ENCODE measurements around the gene PRDM16.
A peak's percentile ranks its signal among the peaks of the same experiment; 100 is the strongest.

Gene PRDM16

GRCh38 chr1:3222042-3222692, 153.2 kb downstream of the PRDM16 start:
- no peak overlapping the region for H3K4me3 ChIP-seq (ENCODE audit: low read depth, low read length)
- H3K27ac ChIP-seq (ENCODE audit: extremely low read depth, low read depth, low read length): no peak overlapping the region
- ChIA-PET CTCF (interaction anchor here (0.7 kb wide), 1 partner anchor 43 kb away, joined by 3 read pairs; no protein-coding TSS in a partner anchor), POLR2A (interaction anchor here (0.7 kb wide), 1 partner anchor 350 kb away, joined by 6 read pairs; no protein-coding TSS in a partner anchor)
- no peaks in the 10 kb centered on the region for H3K4me1 ChIP-seq (ENCODE audit: control insufficient read depth, insufficient read depth, low read length)
- TF ChIP-seq ZNF777 (tag by site-specific recombination; IDR thresholded peaks at IDR 0.05; ENCODE audit: borderline replicate concordance): no peak
- no peak for TF ChIP-seq ZNF202 (tag by site-specific recombination; IDR thresholded peaks at IDR 0.05; ENCODE audit: borderline replicate concordance)
- TF ChIP-seq ZNF645 (tag by site-specific recombination; IDR thresholded peaks at IDR 0.05): no peak
- TF ChIP-seq ZIC2 (tag by site-specific recombination; IDR thresholded peaks at IDR 0.05): 0 out of 2 replicates have a peak, but pooled peaks have one; percentile 46
- no peak for TF ChIP-seq ZBTB21 (tag by site-specific recombination; IDR thresholded peaks at IDR 0.05)
- TF ChIP-seq GLIS1 (tag by site-specific recombination; IDR thresholded peaks at IDR 0.05): peak; percentile 44
- no peaks in the 10 kb centered on the region for H3K36me3 ChIP-seq (ENCODE audit: control insufficient read depth in 2 of 2, insufficient read depth in 1 of 2, low read length in 2 of 2)
- H3K9me3 ChIP-seq (ENCODE audit: control insufficient read depth, insufficient read depth, low read depth, low read length): no peaks in the 10 kb centered on the region

GRCh38 chr1:3225661-3226060, 156.7 kb downstream of the PRDM16 start:
- no peak for TF ChIP-seq ZNF140 (tag by site-specific recombination; IDR thresholded peaks at IDR 0.05)
- POLR2A ChIA-PET: no interaction called here
- H3K36me3 ChIP-seq (ENCODE audit: control insufficient read depth in 2 of 2, insufficient read depth in 1 of 2, low read length in 2 of 2): no peaks in the 10 kb centered on the region

GRCh38 chr1:3226191-3226590, 157.2 kb downstream of the PRDM16 start:
- Histone ChIP-seq H3K36me3 (ENCODE audit: control insufficient read depth in 2 of 2, insufficient read depth in 1 of 2, low read length in 2 of 2) (no peaks in the 10 kb centered on the region), H3K4me1 (ENCODE audit: control insufficient read depth, insufficient read depth, low read length) (no peaks in the 10 kb centered on the region), H3K4me3 (ENCODE audit: low read depth, low read length) (no peak overlapping the region), H3K9me3 (ENCODE audit: control insufficient read depth, insufficient read depth, low read depth, low read length) (no peaks in the 10 kb centered on the region), H3K27ac (ENCODE audit: extremely low read depth, low read depth, low read length) (no peak overlapping the region)
- ChIA-PET CTCF (no interaction called here), POLR2A (no interaction called here)
- TF ChIP-seq REST (tag by site-specific recombination; IDR thresholded peaks at IDR 0.05) (no peak), HOXC10 (CRISPR knock-in tag; IDR thresholded peaks at IDR 0.05) (no peak), REPIN1 (tag by site-specific recombination; IDR thresholded peaks at IDR 0.05; ENCODE audit: low read depth) (no peak), FEZF1 (tag by site-specific recombination; IDR thresholded peaks at IDR 0.05) (no peak), MZF1 (tag by site-specific recombination; IDR thresholded peaks at IDR 0.05; ENCODE audit: borderline replicate concordance) (no peak), ZNF830 (tag by site-specific recombination; IDR thresholded peaks at IDR 0.05; ENCODE audit: low read depth) (no peak), ZNF184 (tag by site-specific recombination; IDR thresholded peaks at IDR 0.05) (no peak), ZBTB48 (tag by site-specific recombination; IDR thresholded peaks at IDR 0.05) (no peak)

More at GRCh38 chr1:3225661-3226060, 156.7 kb downstream of the PRDM16 start:
- CTCF ChIA-PET: no interaction called here
- Histone ChIP-seq H3K4me1 (ENCODE audit: control insufficient read depth, insufficient read depth, low read length) (no peaks in the 10 kb centered on the region), H3K27ac (ENCODE audit: extremely low read depth, low read depth, low read length) (no peak overlapping the region), H3K9me3 (ENCODE audit: control insufficient read depth, insufficient read depth, low read depth, low read length) (no peaks in the 10 kb centered on the region), H3K4me3 (ENCODE audit: low read depth, low read length) (no peak overlapping the region)
